Measurements from ENCODE around the gene IL2RA.

DNA sequence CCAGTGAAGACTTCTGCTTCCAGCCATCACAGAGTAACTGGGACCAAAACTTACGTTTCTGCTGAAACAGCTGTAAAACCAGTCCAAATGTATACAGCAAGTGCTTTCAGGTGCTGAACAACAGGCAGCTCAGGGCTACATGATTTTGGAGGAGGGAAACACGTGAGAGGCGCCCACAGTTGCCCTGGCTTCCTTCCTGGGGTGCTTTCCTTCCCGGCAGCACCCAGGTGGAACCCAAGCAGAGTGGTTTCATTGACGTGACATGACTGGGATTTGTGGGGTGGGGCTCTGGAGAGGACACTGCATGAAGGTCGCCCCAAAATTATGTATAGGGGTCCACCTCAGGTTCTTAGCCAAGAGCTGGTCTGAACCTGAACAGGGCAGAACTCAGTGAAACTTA is 34.2 kb downstream of the IL2RA start:
- TF ChIP-seq POLR2A (IDR thresholded peaks at IDR 0.05), result no peak
- TF ChIP-seq, protein P1, sequence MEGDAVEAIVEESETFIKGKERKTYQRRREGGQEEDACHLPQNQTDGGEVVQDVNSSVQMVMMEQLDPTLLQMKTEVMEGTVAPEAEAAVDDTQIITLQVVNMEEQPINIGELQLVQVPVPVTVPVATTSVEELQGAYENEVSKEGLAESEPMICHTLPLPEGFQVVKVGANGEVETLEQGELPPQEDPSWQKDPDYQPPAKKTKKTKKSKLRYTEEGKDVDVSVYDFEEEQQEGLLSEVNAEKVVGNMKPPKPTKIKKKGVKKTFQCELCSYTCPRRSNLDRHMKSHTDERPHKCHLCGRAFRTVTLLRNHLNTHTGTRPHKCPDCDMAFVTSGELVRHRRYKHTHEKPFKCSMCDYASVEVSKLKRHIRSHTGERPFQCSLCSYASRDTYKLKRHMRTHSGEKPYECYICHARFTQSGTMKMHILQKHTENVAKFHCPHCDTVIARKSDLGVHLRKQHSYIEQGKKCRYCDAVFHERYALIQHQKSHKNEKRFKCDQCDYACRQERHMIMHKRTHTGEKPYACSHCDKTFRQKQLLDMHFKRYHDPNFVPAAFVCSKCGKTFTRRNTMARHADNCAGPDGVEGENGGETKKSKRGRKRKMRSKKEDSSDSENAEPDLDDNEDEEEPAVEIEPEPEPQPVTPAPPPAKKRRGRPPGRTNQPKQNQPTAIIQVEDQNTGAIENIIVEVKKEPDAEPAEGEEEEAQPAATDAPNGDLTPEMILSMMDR (IDR thresholded peaks at IDR 0.05), result no peak
